Esophagus squamous epithelium (tissue), 4 donors: ENCODE measurements around the gene BIRC6.

ENCODE experiments used
- CTCF ChIP-seq, 6 experiments: fragments of 450-650 bp in 4 of 6; fragments of 200-600 bp in 2 of 6; sonication (generic) in 2 of 6; IDR thresholded peaks; one replicate each; pipeline ENCODE4 v1.5.1; 2016 to 2019; ENCODE audit warnings: antibody characterized with exemption in 6 of 6, mild to moderate bottlenecking in 4 of 6, moderate library complexity in 4 of 6
- POLR2A ChIP-seq, 4 donors: fragments of 450-650 bp; IDR thresholded peaks; one replicate each; pipeline ENCODE4 v1.6.1; 2017; ENCODE audit warnings: antibody characterized with exemption in 4 of 4, mild to moderate bottlenecking in 4 of 4, moderate library complexity in 3 of 4

GRCh38 chr2:32641180-32641579 is 284.4 kb downstream of the BIRC6 start:
- TF ChIP-seq CTCF (IDR thresholded peaks at IDR 0.05) (no peak), POLR2A (IDR thresholded peaks at IDR 0.05) (no peak)
